CD4-positive, alpha-beta memory T cell (primary cell): ENCODE results near the gene HIP1R. TPM values are rescaled to one million over a fixed set of nuclear protein-coding genes. Genes with fewer than 3 reads are reported as not detected.

Experiments used
- CTCF ChIA-PET: fragments of 350-600 bp; sonication (Branson Sonifier 250); formaldehyde crosslinking; loops from one replicate; lab custom pipeline; 2021; ENCODE audit warnings: inconsistent platforms; ENCODE audit not compliant: partially characterized antibody; lab: Charles Lee
- POLR2A ChIA-PET: fragments of 350-600 bp; sonication (Branson Sonifier 250); formaldehyde crosslinking; loops from one replicate; lab custom pipeline; 2021; ENCODE audit not compliant: partially characterized antibody; lab: Charles Lee
- DNase-seq, 5 donors: peaks; one replicate each; pipeline versions ENCODE4 v3.0.0 to v3.0.0-alpha.2; 2020 to 2022; ENCODE audit warnings: mixed read lengths in 1 of 5
- H3K27ac ChIP-seq: one replicate; pipeline ENCODE4 v1.7.0; 2013; ENCODE audit warnings: low read depth, low read length
- H3K27me3 ChIP-seq: 2 replicates; pipeline ENCODE4 v1.7.0; 2013; ENCODE audit warnings: mild to moderate bottlenecking, low read length, moderate library complexity; ENCODE audit not compliant: insufficient read depth
- H3K36me3 ChIP-seq: 2 replicates; pipeline ENCODE4 v1.7.0; 2013; ENCODE audit warnings: mild to moderate bottlenecking, low read length, moderate library complexity; ENCODE audit not compliant: insufficient read depth
- H3K4me1 ChIP-seq: 2 replicates; pipeline ENCODE4 v1.7.0; 2013; ENCODE audit warnings: mild to moderate bottlenecking, low read length, moderate library complexity; ENCODE audit not compliant: insufficient read depth
- H3K4me3 ChIP-seq, 2 donors: one replicate each; pipeline ENCODE4 v1.7.0; 2013; ENCODE audit warnings: low read length in 2 of 2, mild to moderate bottlenecking in 1 of 2
- H3K9me3 ChIP-seq, 2 donors: one replicate each; pipeline ENCODE4 v1.7.0; 2013; ENCODE audit warnings: low read length in 2 of 2, control low read depth in 1 of 2; ENCODE audit not compliant: control insufficient read depth in 1 of 2
- H3K27ac Mint-ChIP-seq, 7 donors: one replicate each; pipeline ENCODE4 v1.8.0; 2020 to 2021; ENCODE audit warnings: mixed read lengths in 7 of 7, mild to moderate bottlenecking in 6 of 7, inconsistent platforms in 3 of 7, moderate library complexity in 3 of 7
- H3K27me3 Mint-ChIP-seq, 2 donors: one replicate each; pipeline ENCODE4 v1.8.0; 2020 to 2021; ENCODE audit warnings: mixed read lengths in 2 of 2
- H3K36me3 Mint-ChIP-seq, 2 donors: one replicate each; pipeline ENCODE4 v1.8.0; 2020 to 2021; ENCODE audit warnings: mixed read lengths in 2 of 2, inconsistent platforms in 1 of 2, mild to moderate bottlenecking in 1 of 2
- H3K4me1 Mint-ChIP-seq, 4 donors: one replicate each; pipeline ENCODE4 v1.8.0; 2020 to 2021; ENCODE audit warnings: mixed read lengths in 4 of 4, mild to moderate bottlenecking in 1 of 4
- H3K4me3 Mint-ChIP-seq, 8 donors: one replicate each; pipeline ENCODE4 v1.8.0; 2020 to 2021; ENCODE audit warnings: mixed read lengths in 8 of 8, mild to moderate bottlenecking in 7 of 8, moderate library complexity in 6 of 8, inconsistent platforms in 3 of 8
- H3K9me3 Mint-ChIP-seq, 8 donors: one replicate each; pipeline ENCODE4 v1.8.0; 2020 to 2021; ENCODE audit warnings: mixed read lengths in 8 of 8, mild to moderate bottlenecking in 5 of 8, inconsistent platforms in 3 of 8, moderate library complexity in 1 of 8
- intact Hi-C: fragments of 100-400 bp; cut with micrococcal nuclease; formaldehyde crosslinking; loops from one replicate; pipeline ENCODE4 v1.15.1; 2023
- polyA plus RNA-seq, 2 donors: library from polyadenylated mRNA; unstranded; fragments of 300-500 nt; fragmentation: Illumina TruSeq; gene quantifications; one replicate each; pipeline ENCODE4 v1.2.3, GENCODE V29; 2021
- total RNA-seq, 2 experiments: library from RNA; stranded (reverse); gene quantifications; one replicate each; pipeline ENCODE4 v1.2.3, GENCODE V29; 2021

The HIP1R gene
- total RNA-seq (10 to 100 TPM; 87.7 to 88.3 TPM), polyA plus RNA-seq (10 to 100 TPM in 1 of 2 donors, 1 to 10 TPM in 1; 4.5 to 11.2 TPM)

DNA sequence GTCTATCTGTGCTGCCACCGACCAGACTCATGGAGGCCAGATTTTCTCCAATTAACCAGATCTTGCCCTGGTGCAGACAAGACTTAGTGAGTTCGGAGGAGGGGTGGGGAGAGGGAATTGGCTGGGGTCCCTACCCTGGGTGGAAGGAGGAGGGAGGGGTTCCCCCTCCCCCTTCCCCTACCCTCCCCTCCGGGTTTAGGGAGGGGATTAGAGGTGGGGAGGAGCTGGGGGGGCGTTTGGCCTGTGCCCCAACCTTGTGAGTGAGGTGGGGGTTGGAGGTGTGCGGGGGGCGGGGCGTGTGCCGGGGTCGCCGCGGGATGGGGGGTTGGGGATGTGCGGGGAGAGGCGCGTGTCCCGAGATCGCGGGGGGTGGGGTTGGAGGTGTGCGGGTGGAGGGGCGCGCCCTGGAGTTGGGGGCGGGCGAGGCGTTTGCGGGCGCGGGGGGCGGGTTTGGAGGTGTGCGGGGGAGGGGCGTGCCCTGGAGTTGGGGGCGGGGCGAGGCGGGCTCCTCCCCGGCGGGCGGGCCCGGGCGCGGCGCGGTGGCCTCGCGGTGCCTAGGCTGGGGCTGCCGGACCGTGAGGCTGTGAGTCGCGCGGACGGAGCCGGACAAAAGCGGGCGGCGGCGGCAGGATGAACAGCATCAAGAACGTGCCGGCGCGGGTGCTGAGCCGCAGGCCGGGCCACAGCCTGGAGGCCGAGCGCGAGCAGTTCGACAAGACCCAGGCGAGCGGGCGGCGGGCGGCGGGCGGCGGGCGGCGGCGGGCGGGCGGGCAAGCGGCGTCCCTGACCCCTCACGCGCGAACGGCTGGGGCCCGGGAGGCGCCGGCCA is at the start of gene HIP1R:
Gene HIP1R (plus strand): TSS at position 537 of the 829 bp plus-strand sequence. CDS start 94 bp downstream, at position 631.
- H3K27ac ChIP-seq: peak within 1 kb of the TSS; percentile 55

GRCh38 chr12:122785503-122785902 is 49.8 kb upstream of the HIP1R start:
- Histone ChIP-seq H3K27me3 (no peaks in the 10 kb centered on the region), H3K27ac (no peak overlapping the region), H3K4me1 (no peaks in the 10 kb centered on the region), H3K9me3 (no peaks in the 10 kb centered on the region), H3K4me3 (no peak overlapping the region), H3K36me3 (no peaks in the 10 kb centered on the region)
- H3K4me3 Mint-ChIP-seq: no peak overlapping the region
- H3K27ac Mint-ChIP-seq: no peak overlapping the region
- H3K4me1 Mint-ChIP-seq: no peaks in the 10 kb centered on the region
- CTCF ChIA-PET: interaction anchor here (1.2 kb wide), 1 partner anchor 8 kb away, joined by 4 read pairs; no protein-coding TSS in a partner anchor
- no peaks in the 10 kb centered on the region for H3K27me3 Mint-ChIP-seq
- intact Hi-C loops: no loop called here
- no peaks in the 10 kb centered on the region for H3K36me3 Mint-ChIP-seq
- no peak for DNase-seq
- no peaks in the 10 kb centered on the region for H3K9me3 Mint-ChIP-seq
- POLR2A ChIA-PET: interaction anchor here (0.6 kb wide), 1 partner anchor 20 kb away, joined by 4 read pairs; no protein-coding TSS in a partner anchor

More for the DNA sequence above, at the start of gene HIP1R:
- peak within 1 kb of the TSS; percentile 92 to 98 (median 96) for H3K27ac Mint-ChIP-seq
- DNase-seq: peak; percentile 43 to 71 (median 47)
- no peaks in the 10 kb centered on the region for H3K27me3 ChIP-seq
- H3K9me3 Mint-ChIP-seq: no peaks in the 10 kb centered on the region
- peaks cover 30% of the 10 kb centered on the region for H3K4me1 ChIP-seq
- intact Hi-C loops: loop anchor here (5.0 to 10.0 kb wide), 2 partner anchors 60 to 402 kb away; partner anchors contain the start of gene CCDC62
- H3K27me3 Mint-ChIP-seq: no peaks in the 10 kb centered on the region
- H3K4me3 Mint-ChIP-seq: peak within 1 kb of the TSS; percentile 94 to 99 (median 98)
- peaks cover 0 to 13% of the 10 kb centered on the region in 2 donors for H3K36me3 Mint-ChIP-seq
- H3K36me3 ChIP-seq: no peaks in the 10 kb centered on the region
- CTCF ChIA-PET: interaction anchor here (1.2 to 5.7 kb wide), 3 partner anchors 26 to 110 kb away, joined by 3 to 28 read pairs (median 4); no protein-coding TSS in a partner anchor
- peaks cover 24 to 51% (median 39%) of the 10 kb centered on the region in 4 donors for H3K4me1 Mint-ChIP-seq
- POLR2A ChIA-PET: interaction anchor here (0.6 to 3.2 kb wide), 12 partner anchors 17 to 398 kb away, joined by 3 to 13 read pairs (median 5); partner anchors contain the start of genes MPHOSPH9, MTRFR and VPS37B
- no peaks in the 10 kb centered on the region for H3K9me3 ChIP-seq
- H3K4me3 ChIP-seq: peak within 1 kb of the TSS; percentile 79 to 87

DNA sequence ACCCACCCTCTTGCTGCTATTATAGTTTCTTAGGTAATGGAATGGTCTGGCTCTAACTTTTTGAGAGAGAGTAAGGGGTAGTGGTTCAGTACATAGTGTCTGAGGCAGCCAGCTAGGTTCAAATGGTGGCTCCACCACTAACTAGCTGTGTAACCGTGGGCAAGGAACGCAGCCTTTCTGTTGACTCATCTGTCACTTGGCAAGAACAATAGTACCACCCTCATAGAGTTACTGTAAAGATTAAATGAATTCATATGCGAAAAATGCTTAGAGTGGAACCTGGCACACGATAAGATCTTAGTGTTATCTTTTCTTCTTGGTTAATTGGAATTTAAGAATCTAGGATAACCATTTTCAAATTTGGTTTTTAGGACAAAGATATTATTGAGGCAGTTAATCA is 46.9 kb upstream of the HIP1R start:
- Mint-ChIP-seq H3K27ac (peak overlapping the region in 2 of 7 donors; percentile 25 to 26), H3K9me3 (no peaks in the 10 kb centered on the region), H3K27me3 (no peaks in the 10 kb centered on the region), H3K4me1 (no peaks in the 10 kb centered on the region), H3K4me3 (no peak overlapping the region), H3K36me3 (no peaks in the 10 kb centered on the region)
- DNase-seq: no peak
- H3K4me3 ChIP-seq: no peak overlapping the region
- no peaks in the 10 kb centered on the region for H3K36me3 ChIP-seq
- H3K27ac ChIP-seq: no peak overlapping the region
- no peaks in the 10 kb centered on the region for H3K27me3 ChIP-seq
- intact Hi-C loops: no loop called here
- ChIA-PET CTCF (interaction anchor here (3.0 kb wide), 1 partner anchor 164 kb away, joined by 13 read pairs; no protein-coding TSS in a partner anchor), POLR2A (no interaction called here)
- H3K9me3 ChIP-seq: no peaks in the 10 kb centered on the region
- H3K4me1 ChIP-seq: no peaks in the 10 kb centered on the region

DNA sequence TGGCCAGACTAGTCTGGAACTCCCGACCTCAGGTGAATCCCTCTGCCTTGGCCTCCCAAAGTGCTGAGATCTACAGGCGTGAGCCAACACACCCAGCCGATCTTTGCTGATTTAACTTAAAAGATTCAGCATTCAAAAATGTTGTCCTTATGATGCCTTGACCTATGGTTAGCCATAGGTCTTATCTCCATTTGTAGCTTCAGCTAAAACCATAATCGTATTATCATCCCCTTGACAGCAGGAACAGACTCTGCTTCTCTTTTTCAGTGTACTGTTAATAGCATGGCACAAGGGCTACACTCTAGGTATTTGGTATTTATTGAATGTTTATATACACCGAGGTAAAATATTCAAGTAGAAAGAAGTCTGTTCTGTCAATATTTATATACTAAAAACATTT is 45.6 kb upstream of the HIP1R start:
- intact Hi-C loops: loop anchor here (5.0 kb wide), 1 partner anchor 448 kb away; no protein-coding TSS in a partner anchor
- Histone ChIP-seq H3K36me3 (no peaks in the 10 kb centered on the region), H3K27ac (no peak overlapping the region), H3K9me3 (no peaks in the 10 kb centered on the region), H3K4me3 (no peak overlapping the region), H3K4me1 (peaks cover 3% of the 10 kb centered on the region), H3K27me3 (no peaks in the 10 kb centered on the region)
- H3K27ac Mint-ChIP-seq: no peak overlapping the region
- no peak for DNase-seq
- ChIA-PET POLR2A (no interaction called here), CTCF (interaction anchor here (1.6 to 3.0 kb wide), 2 partner anchors 10 to 163 kb away, joined by 4 to 13 read pairs; no protein-coding TSS in a partner anchor)
- H3K27me3 Mint-ChIP-seq: no peaks in the 10 kb centered on the region
- peaks cover 0 to 5% (median 4%) of the 10 kb centered on the region in 4 donors for H3K4me1 Mint-ChIP-seq
- H3K9me3 Mint-ChIP-seq: no peaks in the 10 kb centered on the region
- H3K4me3 Mint-ChIP-seq: peak overlapping the region in 1 of 8 donors; percentile 31
- no peaks in the 10 kb centered on the region for H3K36me3 Mint-ChIP-seq

DNA sequence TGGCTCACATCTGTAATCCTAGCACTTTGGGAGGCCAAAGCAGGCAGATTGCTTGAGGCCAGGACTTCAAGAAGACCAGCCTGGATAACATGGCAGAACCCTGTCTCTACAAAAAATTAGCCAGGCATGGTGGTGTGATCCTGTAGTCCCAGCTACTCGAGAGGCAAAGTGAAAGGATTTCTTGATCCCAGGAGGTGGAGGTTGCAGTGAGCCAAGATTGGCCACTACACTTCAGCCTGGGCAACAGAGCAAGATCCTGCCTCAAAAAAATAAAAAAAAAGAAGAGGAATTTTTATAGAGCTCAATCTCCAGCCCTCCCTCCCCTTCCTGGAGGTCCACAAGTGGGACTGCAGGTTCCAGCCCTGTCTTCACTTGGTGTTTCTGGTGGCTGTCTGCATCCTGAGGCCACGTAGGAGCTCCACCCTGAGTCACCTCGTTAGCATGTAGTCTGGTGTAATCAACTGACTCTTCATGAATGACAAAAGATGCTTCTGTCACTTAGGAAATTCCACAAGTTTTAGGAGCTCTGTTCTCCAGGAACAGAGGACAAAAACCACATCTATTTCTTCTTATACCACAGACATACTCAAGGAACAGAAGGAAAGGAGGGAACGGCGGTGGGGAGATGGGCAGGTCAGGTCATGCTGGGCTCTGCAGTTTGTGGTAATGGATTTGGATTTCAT is 44.7 kb upstream of the HIP1R start:
- no peaks in the 10 kb centered on the region for H3K27me3 Mint-ChIP-seq
- no peaks in the 10 kb centered on the region for H3K9me3 Mint-ChIP-seq
- Histone ChIP-seq H3K36me3 (no peaks in the 10 kb centered on the region), H3K27me3 (no peaks in the 10 kb centered on the region), H3K4me3 (no peak overlapping the region), H3K4me1 (peaks cover 3% of the 10 kb centered on the region), H3K27ac (no peak overlapping the region), H3K9me3 (no peaks in the 10 kb centered on the region)
- intact Hi-C loops: loop anchor here (5.0 kb wide), 1 partner anchor 447 kb away; no protein-coding TSS in a partner anchor
- no peak overlapping the region for H3K4me3 Mint-ChIP-seq
- ChIA-PET POLR2A (no interaction called here), CTCF (interaction anchor here (1.6 to 3.0 kb wide), 2 partner anchors 9 to 162 kb away, joined by 4 to 13 read pairs; no protein-coding TSS in a partner anchor)
- H3K27ac Mint-ChIP-seq: no peak overlapping the region
- DNase-seq: no peak
- peaks cover 0 to 5% (median 4%) of the 10 kb centered on the region in 4 donors for H3K4me1 Mint-ChIP-seq
- H3K36me3 Mint-ChIP-seq: no peaks in the 10 kb centered on the region

DNA sequence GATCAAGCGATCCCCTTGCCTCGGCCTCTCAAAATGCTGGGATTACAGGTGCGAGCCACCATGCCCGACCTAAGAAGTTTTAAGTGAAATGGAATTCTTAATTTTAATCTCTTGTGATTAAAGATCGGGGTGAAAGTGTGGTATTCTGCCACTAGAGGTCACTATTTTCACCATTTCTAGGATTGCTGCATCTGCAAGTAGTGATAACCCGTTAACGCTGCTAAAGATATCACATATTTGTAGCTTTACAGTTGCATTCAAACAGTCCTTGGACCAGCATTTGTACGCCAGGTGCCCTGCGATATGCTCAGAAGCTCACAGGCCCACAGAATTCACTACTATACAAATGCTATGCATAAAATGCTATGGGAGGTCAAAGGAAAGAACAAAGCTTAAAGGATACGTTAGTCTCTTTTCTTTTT is 41.6 kb upstream of the HIP1R start:
- CTCF ChIA-PET: interaction anchor here (0.5 to 3.2 kb wide), 40 partner anchors 8 to 448 kb away, joined by 3 to 51 read pairs (median 5); partner anchors contain the start of gene HIP1R
- no peaks in the 10 kb centered on the region for H3K36me3 Mint-ChIP-seq
- intact Hi-C loops: loop anchor here (1.0 to 5.0 kb wide), 4 partner anchors 43 to 444 kb away; no protein-coding TSS in a partner anchor

More for the DNA sequence above, 41.6 kb upstream of the HIP1R start:
- no peaks in the 10 kb centered on the region for H3K36me3 ChIP-seq
- POLR2A ChIA-PET: interaction anchor here (0.8 to 1.9 kb wide), 6 partner anchors 9 to 181 kb away, joined by 3 to 13 read pairs (median 3); partner anchors contain the start of genes DENR, HIP1R and OGFOD2
- H3K9me3 ChIP-seq: no peaks in the 10 kb centered on the region
- H3K4me3 ChIP-seq: no peak overlapping the region
- Mint-ChIP-seq H3K9me3 (no peaks in the 10 kb centered on the region), H3K27me3 (no peaks in the 10 kb centered on the region), H3K4me3 (peak overlapping the region in 1 of 8 donors; percentile 29), H3K27ac (no peak overlapping the region), H3K4me1 (peaks cover 0 to 5% (median 4%) of the 10 kb centered on the region in 4 donors)
- peaks cover 3% of the 10 kb centered on the region for H3K4me1 ChIP-seq
- no peaks in the 10 kb centered on the region for H3K27me3 ChIP-seq
- no peak overlapping the region for H3K27ac ChIP-seq
- peak in 4 of 5 donors; percentile 55 to 60 (median 58) for DNase-seq
